ENCODE data around the gene HTRA2.

The HTRA2 gene

DNA sequence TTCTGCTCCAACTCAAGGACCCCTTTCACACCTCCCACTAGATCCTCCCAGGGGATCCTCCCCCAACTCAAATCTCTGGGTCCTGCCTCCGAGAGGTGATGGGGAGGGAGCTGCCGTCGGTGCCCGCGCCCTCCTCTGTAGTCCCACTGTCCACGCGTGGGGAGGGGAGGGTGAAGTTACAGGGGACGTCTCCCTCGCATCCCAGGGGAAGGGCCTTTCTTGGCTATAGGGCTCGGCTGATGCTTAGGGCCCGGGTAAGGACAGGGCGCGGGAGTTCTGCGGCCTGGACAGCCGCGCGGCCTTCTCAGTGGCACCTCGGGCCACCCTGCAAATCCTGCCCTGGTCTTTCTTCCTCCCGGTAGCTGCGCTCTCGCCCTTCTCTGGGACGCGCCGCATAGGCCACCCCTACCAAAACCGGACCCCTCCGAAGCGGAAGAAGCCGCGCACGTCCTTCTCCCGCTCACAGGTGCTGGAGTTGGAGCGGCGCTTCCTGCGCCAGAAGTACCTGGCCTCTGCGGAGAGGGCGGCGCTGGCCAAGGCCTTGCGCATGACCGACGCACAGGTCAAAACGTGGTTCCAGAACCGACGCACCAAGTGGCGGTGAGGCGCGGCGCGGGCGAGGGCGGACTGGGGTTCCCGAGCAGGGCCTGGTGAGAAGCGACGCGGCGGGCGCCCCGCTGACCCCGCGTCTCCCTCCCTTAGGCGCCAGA lies 14.3 kb upstream of the HTRA2 start:
- Histone ChIP-seq H3K9ac (ENCODE audit: insufficient read length, low read depth) (peak overlapping the region; percentile 50), H3K27me3 (ENCODE audit: insufficient read depth, insufficient read length) (peaks cover 68% of the 10 kb centered on the region)
- no peak for TF ChIP-seq YY1 (IDR thresholded peaks at IDR 0.05; ENCODE audit: insufficient read depth, insufficient read length)
- no peak for TF ChIP-seq ZNF274 (IDR thresholded peaks at IDR 0.05; ENCODE audit: low read depth, low read length)
- no peak for TF ChIP-seq SUZ12 (IDR thresholded peaks at IDR 0.05; ENCODE audit: extremely low read depth, insufficient read depth, insufficient read length)

DNA sequence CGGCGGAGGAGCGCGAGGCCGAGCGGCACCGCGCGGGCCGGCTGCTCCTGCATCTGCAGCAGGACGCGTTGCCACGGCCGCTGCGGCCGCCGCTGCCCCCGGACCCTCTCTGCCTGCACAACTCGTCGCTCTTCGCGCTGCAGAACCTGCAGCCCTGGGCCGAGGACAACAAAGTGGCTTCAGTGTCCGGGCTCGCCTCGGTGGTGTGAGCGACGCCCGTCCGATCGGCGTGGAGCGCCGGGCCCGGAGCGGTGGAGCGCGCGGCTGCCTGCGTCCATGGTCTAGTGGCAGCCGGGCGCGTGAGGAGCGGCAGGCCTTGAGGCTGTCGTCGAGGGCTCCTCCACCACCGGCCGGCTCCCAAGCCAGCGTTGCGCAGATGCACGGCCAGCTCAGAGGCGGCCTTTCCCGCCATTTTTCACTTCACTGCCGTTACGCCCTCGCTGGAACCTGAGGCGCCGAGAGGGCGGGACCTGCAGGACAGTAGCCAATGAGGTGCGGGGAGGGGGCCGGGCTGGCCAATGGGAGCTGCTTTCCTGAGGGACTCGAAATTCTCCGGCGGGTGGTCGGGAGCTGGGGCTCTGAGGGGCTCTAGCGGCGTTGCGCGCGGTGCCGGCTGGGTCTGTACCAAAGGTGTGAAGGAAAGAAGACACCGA lies 13.6 kb upstream of the HTRA2 start:
- TF ChIP-seq ZNF274 (IDR thresholded peaks at IDR 0.05; ENCODE audit: low read depth, low read length) (no peak), YY1 (IDR thresholded peaks at IDR 0.05; ENCODE audit: insufficient read depth, insufficient read length) (no peak), SUZ12 (IDR thresholded peaks at IDR 0.05; ENCODE audit: extremely low read depth, insufficient read depth, insufficient read length) (no peak)
- Histone ChIP-seq H3K9ac (ENCODE audit: insufficient read length, low read depth) (no peak overlapping the region), H3K27me3 (ENCODE audit: insufficient read depth, insufficient read length) (peaks cover 66% of the 10 kb centered on the region), H3K36me3 (ENCODE audit: insufficient read depth, insufficient read length, low read length) (no peaks in the 10 kb centered on the region), H3K9me3 (ENCODE audit: insufficient read depth, low read length) (no peaks in the 10 kb centered on the region), H3K4me1 (ENCODE audit: insufficient read depth, insufficient read length) (no peaks in the 10 kb centered on the region), H3K4me3 (ENCODE audit: insufficient read length, low read depth) (no peak overlapping the region)
- DNase-seq (ENCODE audit: low read depth, low spot score), result no peak

More for the DNA sequence above, 14.3 kb upstream of the HTRA2 start:
- Histone ChIP-seq H3K4me3 (ENCODE audit: insufficient read length, low read depth) (peak overlapping the region; percentile 45), H3K9me3 (ENCODE audit: insufficient read depth, low read length) (no peaks in the 10 kb centered on the region), H3K4me1 (ENCODE audit: insufficient read depth, insufficient read length) (no peaks in the 10 kb centered on the region), H3K36me3 (ENCODE audit: insufficient read depth, insufficient read length, low read length) (no peaks in the 10 kb centered on the region)
- DNase-seq (ENCODE audit: low read depth, low spot score), result no peak

DNA sequence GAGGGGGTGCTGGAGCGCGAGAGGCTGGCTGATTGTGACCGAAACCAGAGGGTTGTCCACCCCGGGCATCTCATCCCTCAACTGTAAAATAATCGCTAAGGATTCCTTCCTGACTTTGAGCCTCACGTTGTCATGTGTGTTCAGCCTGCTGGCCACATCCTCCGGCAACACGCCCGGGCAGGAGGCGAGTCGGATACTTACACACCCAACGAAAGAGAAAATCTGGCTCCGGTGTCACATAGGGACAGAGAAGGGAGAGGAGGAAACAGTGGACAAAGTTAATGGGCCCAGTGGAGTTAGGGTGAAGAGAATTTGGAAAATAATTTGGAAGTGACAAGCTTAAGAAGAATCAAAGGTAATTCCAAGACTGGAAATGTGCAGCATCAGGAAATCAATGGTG lies 13.1 kb upstream of the HTRA2 start:
- DNase-seq (ENCODE audit: low read depth, low spot score), result no peak
- Histone ChIP-seq H3K27me3 (ENCODE audit: insufficient read depth, insufficient read length) (peaks cover 61% of the 10 kb centered on the region), H3K36me3 (ENCODE audit: insufficient read depth, insufficient read length, low read length) (no peaks in the 10 kb centered on the region), H3K4me3 (ENCODE audit: insufficient read length, low read depth) (no peak overlapping the region), H3K9me3 (ENCODE audit: insufficient read depth, low read length) (no peaks in the 10 kb centered on the region), H3K9ac (ENCODE audit: insufficient read length, low read depth) (no peak overlapping the region), H3K4me1 (ENCODE audit: insufficient read depth, insufficient read length) (no peaks in the 10 kb centered on the region)
- no peak for TF ChIP-seq ZNF274 (IDR thresholded peaks at IDR 0.05; ENCODE audit: low read depth, low read length)
- no peak for TF ChIP-seq YY1 (IDR thresholded peaks at IDR 0.05; ENCODE audit: insufficient read depth, insufficient read length)
- no peak for TF ChIP-seq SUZ12 (IDR thresholded peaks at IDR 0.05; ENCODE audit: extremely low read depth, insufficient read depth, insufficient read length)

DNA sequence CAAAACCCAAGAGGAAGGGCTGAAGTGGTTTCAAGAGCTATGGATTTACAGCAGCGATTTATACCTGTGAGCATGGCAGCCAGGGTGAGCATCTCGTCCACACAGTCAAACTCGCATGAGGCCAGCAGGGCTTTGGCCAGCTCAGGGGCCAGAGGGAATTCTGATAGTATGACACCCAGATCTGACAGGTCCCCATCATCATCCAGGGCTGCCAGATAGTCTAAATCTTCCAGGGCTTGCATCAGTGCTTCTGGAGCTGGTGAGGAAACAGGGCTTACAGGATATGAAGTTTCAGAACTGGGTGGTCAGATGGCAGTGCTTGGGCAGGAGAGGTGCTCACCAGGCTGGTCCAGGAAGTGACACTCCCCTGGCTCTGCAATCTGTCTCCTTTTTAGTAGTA lies 7.2 kb upstream of the HTRA2 start:
- TF ChIP-seq ZNF274 (IDR thresholded peaks at IDR 0.05; ENCODE audit: low read depth, low read length) (no peak), YY1 (IDR thresholded peaks at IDR 0.05; ENCODE audit: insufficient read depth, insufficient read length) (no peak), SUZ12 (IDR thresholded peaks at IDR 0.05; ENCODE audit: extremely low read depth, insufficient read depth, insufficient read length) (no peak)
- H3K9me3 ChIP-seq (ENCODE audit: insufficient read depth, low read length), result no peaks in the 10 kb centered on the region
- H3K36me3 ChIP-seq (ENCODE audit: insufficient read depth, insufficient read length, low read length), result peaks cover 27% of the 10 kb centered on the region
- no peak overlapping the region for H3K4me3 ChIP-seq (ENCODE audit: insufficient read length, low read depth)
- DNase-seq (ENCODE audit: low read depth, low spot score), result no peak
- H3K4me1 ChIP-seq (ENCODE audit: insufficient read depth, insufficient read length), result no peaks in the 10 kb centered on the region
- H3K9ac ChIP-seq (ENCODE audit: insufficient read length, low read depth), result no peak overlapping the region
- peaks cover 7% of the 10 kb centered on the region for H3K27me3 ChIP-seq (ENCODE audit: insufficient read depth, insufficient read length)

DNA sequence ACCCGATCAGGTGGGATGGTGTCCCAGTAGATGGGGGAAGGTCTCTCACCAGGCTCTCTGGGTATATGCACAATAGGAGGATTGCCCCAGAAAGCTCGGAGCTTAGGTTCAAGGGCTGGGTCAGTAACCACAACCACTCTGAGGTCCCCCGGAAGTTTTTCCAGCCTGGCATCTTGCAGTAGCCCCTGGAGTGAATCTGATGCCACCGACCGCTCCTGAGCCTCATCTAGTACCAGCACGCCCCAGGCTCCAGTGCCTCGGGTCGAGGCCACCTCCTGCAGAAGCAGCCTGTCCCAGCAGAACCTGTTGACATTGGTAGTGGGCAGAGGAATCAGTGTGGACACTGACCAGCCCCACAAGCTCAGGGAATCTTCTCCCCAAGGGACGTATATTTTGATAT lies 5.7 kb upstream of the HTRA2 start:
- Histone ChIP-seq H3K4me1 (ENCODE audit: insufficient read depth, insufficient read length) (no peaks in the 10 kb centered on the region), H3K36me3 (ENCODE audit: insufficient read depth, insufficient read length, low read length) (peaks cover 41% of the 10 kb centered on the region), H3K4me3 (ENCODE audit: insufficient read length, low read depth) (no peak overlapping the region), H3K9ac (ENCODE audit: insufficient read length, low read depth) (no peak overlapping the region), H3K27me3 (ENCODE audit: insufficient read depth, insufficient read length) (peaks cover 7% of the 10 kb centered on the region), H3K9me3 (ENCODE audit: insufficient read depth, low read length) (no peaks in the 10 kb centered on the region)
- no peak for TF ChIP-seq YY1 (IDR thresholded peaks at IDR 0.05; ENCODE audit: insufficient read depth, insufficient read length)
- TF ChIP-seq ZNF274 (IDR thresholded peaks at IDR 0.05; ENCODE audit: low read depth, low read length), result no peak
- TF ChIP-seq SUZ12 (IDR thresholded peaks at IDR 0.05; ENCODE audit: extremely low read depth, insufficient read depth, insufficient read length), result no peak
- DNase-seq (ENCODE audit: low read depth, low spot score), result no peak

DNA sequence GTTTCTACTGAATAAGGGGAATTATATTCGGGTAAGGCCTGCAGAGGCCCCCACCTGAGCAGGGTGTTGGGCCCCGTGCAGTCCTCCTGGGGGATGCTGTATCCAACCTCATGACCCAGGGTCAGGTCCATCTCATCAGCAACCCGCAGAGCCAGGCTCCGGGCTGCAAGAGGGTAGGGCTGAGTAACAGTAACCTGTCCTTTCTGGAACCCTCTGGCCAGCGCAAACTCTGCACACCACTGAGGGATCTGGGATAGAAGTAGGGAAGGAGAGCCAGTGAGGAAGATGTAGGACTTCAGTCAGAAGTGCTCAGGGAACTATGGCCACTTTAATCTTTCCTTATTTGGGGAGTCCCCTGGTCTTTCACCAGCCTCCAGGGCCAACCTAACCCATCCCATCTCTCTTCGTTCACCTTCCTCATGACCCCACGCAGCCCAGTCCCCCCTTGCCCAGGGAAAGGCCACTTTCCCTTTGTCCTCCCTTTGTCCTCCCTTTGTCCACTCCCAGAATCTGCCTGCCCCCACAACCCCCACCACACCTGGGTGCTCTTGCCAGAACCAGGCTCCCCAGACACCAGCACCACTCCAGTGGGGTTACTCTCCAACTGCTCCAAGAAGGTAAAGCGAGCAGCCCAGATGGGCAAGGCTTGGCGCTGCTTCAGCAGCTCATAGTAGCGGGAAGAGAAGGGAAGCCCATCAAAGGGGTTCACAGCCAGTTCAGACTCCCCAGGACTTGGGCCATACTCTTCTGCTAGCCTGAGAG lies 4.6 kb upstream of the HTRA2 start:
- no peaks in the 10 kb centered on the region for H3K4me1 ChIP-seq (ENCODE audit: insufficient read depth, insufficient read length)
- no peaks in the 10 kb centered on the region for H3K27me3 ChIP-seq (ENCODE audit: insufficient read depth, insufficient read length)
- DNase-seq (ENCODE audit: low read depth, low spot score), result no peak
- no peak overlapping the region for H3K9ac ChIP-seq (ENCODE audit: insufficient read length, low read depth)
- H3K4me3 ChIP-seq (ENCODE audit: insufficient read length, low read depth), result no peak overlapping the region
- H3K36me3 ChIP-seq (ENCODE audit: insufficient read depth, insufficient read length, low read length), result peaks cover 41% of the 10 kb centered on the region
- TF ChIP-seq ZNF274 (IDR thresholded peaks at IDR 0.05; ENCODE audit: low read depth, low read length) (no peak), SUZ12 (IDR thresholded peaks at IDR 0.05; ENCODE audit: extremely low read depth, insufficient read depth, insufficient read length) (no peak), YY1 (IDR thresholded peaks at IDR 0.05; ENCODE audit: insufficient read depth, insufficient read length) (no peak)
- no peaks in the 10 kb centered on the region for H3K9me3 ChIP-seq (ENCODE audit: insufficient read depth, low read length)

All from NT2/D1 (cell line).